Osteoblast (primary cell): ENCODE data around the gene RFESD. TPM values are rescaled to one million over a fixed set of nuclear protein-coding genes. Genes with fewer than 3 reads are reported as not detected.

Experiments
- DNase-seq: peaks from one replicate; pipeline ENCODE4 v3.0.0; 2011; ENCODE audit warnings: low spot score, mixed read lengths; ENCODE audit not compliant: insufficient read length; ENCODE audit errors: missing footprints
- H2AFZ ChIP-seq: 2 replicates; pipeline ENCODE4 v1.6.0; 2011; ENCODE audit warnings: mild to moderate bottlenecking, low read length
- H3K27ac ChIP-seq: 2 replicates; pipeline ENCODE4 v1.5.1; 2011; ENCODE audit warnings: mild to moderate bottlenecking, low read depth, low read length, moderate library complexity
- H3K27me3 ChIP-seq: 2 replicates; pipeline ENCODE4 v1.6.0; 2012; ENCODE audit warnings: mild to moderate bottlenecking, control low read depth, inconsistent platforms, low read length, moderate library complexity; ENCODE audit not compliant: insufficient read depth
- H3K36me3 ChIP-seq: 2 replicates; pipeline ENCODE4 v1.5.1; 2011; ENCODE audit warnings: mild to moderate bottlenecking, low read length, control low read depth, moderate library complexity; ENCODE audit not compliant: insufficient read depth
- H3K4me1 ChIP-seq: 2 replicates; pipeline ENCODE4 v1.5.1; 2011; ENCODE audit warnings: mild to moderate bottlenecking, low read length, control low read depth, moderate library complexity; ENCODE audit not compliant: insufficient read depth
- H3K4me2 ChIP-seq: 2 replicates; pipeline ENCODE4 v1.6.0; 2011; ENCODE audit warnings: mild to moderate bottlenecking, low read length; ENCODE audit not compliant: insufficient read depth
- H3K4me3 ChIP-seq: fragments of 200-600 bp; sonication (generic); 3 replicates; pipeline ENCODE4 v1.5.1; 2012; ENCODE audit warnings: mild to moderate bottlenecking, low read length, inconsistent platforms; ENCODE audit not compliant: insufficient read depth
- H3K79me2 ChIP-seq: 2 replicates; pipeline ENCODE4 v1.6.0; 2012; ENCODE audit warnings: mild to moderate bottlenecking, low read length, control low read depth, inconsistent platforms; ENCODE audit not compliant: insufficient read depth
- H3K9me3 ChIP-seq: 2 replicates; pipeline ENCODE4 v1.5.1; 2011; ENCODE audit warnings: low read depth, low read length, control low read depth
- H4K20me1 ChIP-seq: 2 replicates; pipeline ENCODE4 v1.6.0; 2012; ENCODE audit warnings: mild to moderate bottlenecking, low read length, control low read depth; ENCODE audit not compliant: insufficient read depth
- CTCF ChIP-seq: IDR thresholded peaks from 2 replicates; pipeline ENCODE4 v1.5.1; 2011; ENCODE audit warnings: mild to moderate bottlenecking, low read depth, low read length, moderate library complexity; ENCODE audit errors: extremely low read depth
- total RNA-seq: library from RNA; depleted of rRNA; stranded (reverse); fragments of >200 nt; gene quantifications from 2 replicates; pipeline ENCODE4 v1.2.3, GENCODE V29; 2012

The RFESD gene
- total RNA-seq, 1 donor, result 4.3 TPM

DNA sequence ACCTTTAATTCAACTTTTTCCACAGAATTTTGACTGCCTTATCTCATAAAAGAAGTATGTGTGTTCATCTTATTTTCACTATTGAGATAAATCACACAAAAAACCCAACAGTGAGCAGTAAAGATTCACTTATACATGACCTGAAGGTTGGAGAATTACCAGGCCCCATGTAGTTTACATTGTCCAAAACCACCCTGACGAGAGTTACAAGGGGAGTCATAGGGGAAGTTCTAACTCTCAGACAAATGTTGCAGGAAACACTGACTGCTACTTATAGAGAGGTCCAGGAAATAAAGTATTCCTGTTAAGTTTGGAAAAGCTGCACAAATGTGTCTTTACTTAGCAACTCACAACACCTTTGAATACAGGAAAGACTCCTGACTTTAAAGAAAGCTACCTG is 22.2 kb downstream of the RFESD start:
- no peak for DNase-seq

GRCh38 chr5:95669540-95669939 is 23.0 kb downstream of the RFESD start:
- Histone ChIP-seq H3K27ac (peak overlapping the region; percentile 81), H3K4me2 (peak overlapping the region; percentile 54), H3K79me2 (no peaks in the 10 kb centered on the region), H2AFZ (no peak overlapping the region), H3K4me3 (no peak overlapping the region), H3K27me3 (no peaks in the 10 kb centered on the region), H4K20me1 (no peaks in the 10 kb centered on the region), H3K36me3 (no peaks in the 10 kb centered on the region), H3K9me3 (no peaks in the 10 kb centered on the region), H3K4me1 (peaks cover 30% of the 10 kb centered on the region)
- no peak for TF ChIP-seq CTCF
- DNase-seq, result peak; percentile 81

More for the DNA sequence above, 22.2 kb downstream of the RFESD start:
- Histone ChIP-seq H3K27ac (peak overlapping the region; percentile 81), H3K79me2 (no peaks in the 10 kb centered on the region), H4K20me1 (no peaks in the 10 kb centered on the region), H3K9me3 (no peaks in the 10 kb centered on the region), H2AFZ (peak overlapping the region; percentile 5), H3K4me2 (no peak overlapping the region), H3K36me3 (no peaks in the 10 kb centered on the region), H3K4me1 (peaks cover 33% of the 10 kb centered on the region), H3K4me3 (no peak overlapping the region), H3K27me3 (no peaks in the 10 kb centered on the region)
- TF ChIP-seq CTCF, result no peak

- peaks cover 28% of the 10 kb centered on the region for H3K4me1 ChIP-seq
- H3K4me3 ChIP-seq, result no peak overlapping the region
- H3K36me3 ChIP-seq, result no peaks in the 10 kb centered on the region
- no peak for TF ChIP-seq CTCF
- H3K79me2 ChIP-seq, result no peaks in the 10 kb centered on the region
- no peak overlapping the region for H2AFZ ChIP-seq
- no peaks in the 10 kb centered on the region for H3K27me3 ChIP-seq
- no peak for DNase-seq
- peak overlapping the region; percentile 12 for H3K4me2 ChIP-seq
- no peaks in the 10 kb centered on the region for H3K9me3 ChIP-seq
- H3K27ac ChIP-seq, result peak overlapping the region; percentile 81
- no peaks in the 10 kb centered on the region for H4K20me1 ChIP-seq
Observed at GRCh38 chr5:95669985-95670384, 23.4 kb downstream of the RFESD start.

GRCh38 chr5:95670568-95670967 is 24.0 kb downstream of the RFESD start:
- no peak for TF ChIP-seq CTCF
- DNase-seq, result no peak
- H3K27ac ChIP-seq, result peak overlapping the region; percentile 81

More at GRCh38 chr5:95670568-95670967, 24.0 kb downstream of the RFESD start:
- H2AFZ ChIP-seq, result no peak overlapping the region
- no peak overlapping the region for H3K4me2 ChIP-seq
- H3K4me3 ChIP-seq, result no peak overlapping the region
- H3K79me2 ChIP-seq, result no peaks in the 10 kb centered on the region
- H3K4me1 ChIP-seq, result peaks cover 28% of the 10 kb centered on the region
- no peaks in the 10 kb centered on the region for H3K9me3 ChIP-seq
- no peaks in the 10 kb centered on the region for H3K27me3 ChIP-seq
- no peaks in the 10 kb centered on the region for H4K20me1 ChIP-seq
- no peaks in the 10 kb centered on the region for H3K36me3 ChIP-seq
